ENCODE data around the gene KIAA0040.

- TF ChIP-seq CTCF (IDR thresholded peaks at IDR 0.05) (no peak), ZFX (IDR thresholded peaks at IDR 0.05; ENCODE audit: borderline replicate concordance) (no peak)
Measured at GRCh38 chr1:175126347-175126746, 66.2 kb downstream of the KIAA0040 start.
